GM19438 (cell line): ENCODE results near the gene MAP3K3.
"Not testable (repeated sequence)": the region's sequence is repeated elsewhere in the genome, so short reads cannot be mapped to it uniquely, and the experiment has no call there.

ENCODE experiments used
- ATAC-seq: cut with Tn5 transposase; IDR thresholded peaks from one replicate; pipeline ENCODE4 v1.9.1; 2021; ENCODE audit warnings: low read depth; ENCODE audit not compliant: unreplicated experiment

Gene MAP3K3

DNA sequence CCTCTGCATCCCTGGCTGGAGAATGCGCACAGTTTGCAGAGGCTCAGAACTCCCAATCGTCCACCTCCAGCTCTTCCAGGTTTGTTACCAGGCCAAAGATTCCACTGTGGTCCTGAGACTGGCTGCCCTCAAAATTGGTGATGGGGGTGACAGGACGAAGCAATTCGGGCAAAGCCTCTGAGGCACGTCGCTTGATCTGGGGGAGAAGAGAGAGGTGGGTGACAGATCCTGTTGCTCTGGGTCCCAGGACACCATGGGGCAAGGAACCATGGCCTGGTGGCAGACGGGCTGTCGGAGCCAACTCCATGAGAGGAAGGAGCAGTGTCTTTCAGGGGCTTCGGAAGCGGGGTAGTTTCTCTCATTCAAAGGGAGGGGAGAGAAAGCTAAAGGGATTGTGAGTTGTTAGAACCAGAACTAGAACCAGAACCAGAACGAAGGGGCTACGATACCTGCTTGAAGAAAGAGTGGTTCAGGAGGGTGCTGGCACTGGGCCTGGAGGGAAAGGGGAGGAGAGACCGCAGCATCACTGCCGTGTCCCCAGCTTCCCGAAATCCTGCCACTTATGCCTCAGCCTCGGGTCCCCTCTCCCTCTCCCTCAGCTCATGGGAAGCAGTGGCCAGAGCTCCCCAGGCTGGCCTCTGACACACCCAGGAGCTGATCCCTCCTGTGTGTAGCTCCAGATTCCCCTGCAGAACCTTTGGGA lies 81.5 kb downstream of the MAP3K3 start:
- ATAC-seq = no peak

DNA sequence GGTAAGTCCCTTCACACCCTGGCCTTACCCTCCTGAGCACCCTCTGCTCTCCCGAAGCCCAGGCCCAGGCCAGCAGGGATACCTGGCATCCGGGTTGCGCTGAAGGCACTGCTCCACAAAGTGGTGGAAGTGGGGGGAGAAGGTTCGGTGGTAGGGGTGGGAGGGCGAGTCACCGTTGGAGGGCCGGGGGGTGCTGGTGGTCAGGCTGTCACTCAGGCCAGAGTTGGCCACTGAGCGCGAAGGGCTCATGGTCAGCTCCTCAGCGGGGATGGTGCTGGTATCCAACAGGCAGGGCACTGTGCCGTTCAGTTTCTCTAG lies 82.0 kb downstream of the MAP3K3 start:
- ATAC-seq = no peak

DNA sequence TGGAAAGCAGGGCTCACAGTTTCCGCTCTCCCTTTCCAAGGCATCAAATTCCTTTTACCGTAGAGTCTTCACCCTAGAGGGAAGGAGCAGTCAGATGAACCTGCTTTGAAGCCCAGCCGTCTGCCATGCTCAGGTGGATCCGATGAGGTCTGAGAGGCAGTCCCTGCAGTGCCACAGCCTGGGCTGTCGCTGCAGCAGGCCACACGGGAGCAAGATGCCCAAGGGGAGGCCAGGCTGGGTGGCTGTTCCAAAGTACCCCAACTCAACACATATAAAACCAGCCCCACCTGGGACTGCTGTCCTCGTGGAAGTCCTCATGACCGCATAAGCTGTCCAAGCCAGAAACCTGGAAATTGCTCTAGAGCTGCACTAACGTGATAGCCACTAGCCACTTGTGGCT lies 82.6 kb downstream of the MAP3K3 start:
- ATAC-seq = no peak

DNA sequence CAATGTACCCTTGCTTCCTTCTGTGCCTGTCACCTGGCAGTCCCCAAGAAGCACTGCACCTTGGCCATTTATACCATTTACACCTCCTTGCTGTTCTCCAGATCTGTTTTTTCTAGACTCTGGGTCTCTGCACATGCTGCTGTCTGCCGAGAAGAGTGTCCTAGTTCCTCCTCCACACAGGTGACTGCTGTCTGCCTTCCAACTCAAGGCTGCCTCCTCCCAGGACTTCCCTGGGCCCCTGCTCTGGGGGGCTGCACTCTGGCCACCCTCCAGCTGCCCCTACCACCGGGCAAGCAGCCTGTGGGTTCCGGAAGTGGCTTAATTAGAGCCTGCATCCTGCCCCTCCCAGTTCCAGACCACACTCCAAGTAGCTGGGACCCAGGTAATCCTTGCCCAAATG lies 83.4 kb downstream of the MAP3K3 start:
- ATAC-seq = no peak

DNA sequence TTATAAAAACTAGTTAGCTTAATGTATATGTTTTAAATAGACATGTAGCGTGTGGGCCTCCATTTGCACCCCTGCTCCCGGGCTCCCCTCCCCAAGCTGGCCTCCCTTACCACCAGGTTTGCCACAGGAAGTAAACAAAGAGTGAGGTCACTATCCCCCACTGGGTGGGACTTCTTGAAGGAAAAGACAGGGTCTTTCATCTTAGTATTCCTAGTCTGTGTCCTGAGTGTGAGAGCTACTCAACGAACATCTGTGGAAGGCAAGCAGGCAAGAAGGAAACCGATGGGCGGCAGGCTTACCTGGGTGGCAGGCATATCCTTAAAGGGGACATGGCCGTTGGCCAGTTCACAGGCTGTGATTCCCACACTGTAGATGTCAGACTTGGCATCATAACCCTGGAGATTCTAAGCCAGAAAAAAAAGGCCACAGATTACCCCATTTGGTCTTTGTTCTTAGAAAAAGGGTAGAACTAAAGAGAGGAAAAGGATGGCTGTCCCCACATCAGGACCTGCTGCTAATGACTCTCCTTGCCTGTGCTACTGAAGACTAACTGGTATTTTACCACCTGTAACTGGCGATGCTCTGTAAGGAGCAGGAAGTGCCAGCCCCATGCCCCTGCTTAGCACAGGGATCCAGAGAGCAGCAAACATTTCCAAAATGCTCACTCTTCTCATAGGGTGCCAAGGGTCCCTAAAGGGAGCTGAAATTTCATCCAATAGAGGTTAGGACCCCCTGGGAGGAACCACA lies 84.3 kb downstream of the MAP3K3 start:
- no peak for ATAC-seq

DNA sequence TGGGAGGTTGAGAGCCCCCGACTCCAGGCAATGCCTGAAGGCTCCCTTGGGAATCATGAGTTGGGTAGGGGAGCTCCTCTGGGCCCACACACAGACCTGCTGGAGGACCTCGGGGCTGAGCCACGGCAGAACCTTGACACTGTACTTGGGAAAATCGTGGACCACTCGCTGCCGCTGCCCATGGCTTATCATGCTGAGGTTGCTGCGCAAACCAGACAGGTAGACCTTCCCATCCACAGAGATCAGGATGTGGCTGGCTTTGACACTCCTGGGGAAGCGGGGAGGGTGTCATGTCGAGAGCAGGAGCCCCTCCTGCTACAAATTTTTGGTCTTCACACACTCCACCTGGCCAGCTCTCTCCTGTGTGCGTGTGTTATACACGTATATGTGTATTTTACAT lies 84.9 kb downstream of the MAP3K3 start:
- no peak for ATAC-seq

DNA sequence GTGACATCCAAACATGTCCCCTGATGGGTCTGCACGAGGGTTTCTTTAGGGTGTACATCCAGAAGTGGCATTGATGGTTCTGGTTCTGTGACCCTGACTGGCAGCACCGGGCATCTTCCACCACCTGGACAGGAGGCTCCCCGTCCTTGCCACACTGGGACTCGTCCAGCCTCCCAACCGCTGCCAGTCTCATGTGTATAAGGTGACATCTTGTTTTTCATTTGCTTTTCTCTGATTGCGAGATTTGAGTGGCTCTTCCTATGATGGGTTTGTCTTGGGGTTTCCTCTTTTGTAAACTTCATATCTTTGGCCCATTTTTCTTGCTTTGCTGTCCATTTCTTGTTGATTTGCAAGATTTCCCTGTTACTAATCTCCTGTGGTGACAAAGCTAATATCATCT lies 86.9 kb downstream of the MAP3K3 start:
- no peak for ATAC-seq

DNA sequence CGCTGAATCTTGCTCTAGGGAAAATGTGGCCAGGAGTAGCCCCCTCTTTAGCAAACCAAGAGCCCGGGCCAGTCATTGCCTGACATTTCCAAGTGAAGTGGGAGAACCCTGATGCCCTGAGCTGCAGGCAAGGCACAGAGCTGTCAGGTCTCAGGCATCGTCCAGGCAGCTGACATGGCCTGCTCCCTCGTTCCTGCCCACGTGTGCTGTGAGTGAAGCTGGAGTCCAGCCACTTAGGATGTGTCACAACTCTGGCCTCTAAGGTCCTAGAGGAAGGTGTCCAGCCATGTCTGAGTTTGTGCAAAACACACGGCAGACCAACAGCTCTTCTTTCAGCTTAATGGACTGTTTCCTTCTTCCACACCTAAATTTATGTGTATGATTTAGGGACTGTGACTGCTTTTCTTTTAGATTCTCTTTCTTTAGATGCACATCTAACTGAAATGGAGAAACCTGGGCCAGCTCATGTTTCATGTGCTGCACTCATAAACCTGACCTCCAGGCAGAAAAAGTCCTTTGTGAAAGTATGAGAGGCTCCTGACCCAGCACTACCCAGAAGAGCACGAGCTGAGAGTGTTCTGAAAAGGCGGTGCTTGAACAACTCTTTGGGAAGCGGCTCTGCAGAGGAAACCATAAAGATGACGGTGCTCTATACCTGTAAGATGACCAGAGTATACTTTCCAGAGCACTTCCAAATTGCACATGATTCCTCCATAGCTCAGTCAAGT lies 92.5 kb downstream of the MAP3K3 start:
- ATAC-seq = no peak

DNA sequence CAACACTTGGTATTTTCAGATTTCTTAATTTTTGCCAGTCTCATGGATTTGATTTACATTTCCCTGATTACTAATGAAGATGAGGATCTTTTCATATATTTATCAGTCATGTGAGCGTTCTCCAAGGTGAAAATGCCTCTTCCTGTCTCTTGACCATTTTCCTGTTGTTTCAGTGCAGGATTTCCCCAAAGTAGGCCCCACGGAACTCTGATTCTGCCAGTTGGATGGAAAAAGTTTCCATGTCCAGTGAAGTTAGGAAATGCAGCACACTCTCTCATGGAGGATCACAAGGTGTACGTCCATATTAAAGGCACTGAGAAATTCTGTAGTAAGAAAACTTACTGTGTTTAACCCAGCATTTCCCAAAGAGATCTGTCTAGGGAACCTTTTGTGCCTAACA lies 94.2 kb downstream of the MAP3K3 start:
- no peak for ATAC-seq

DNA sequence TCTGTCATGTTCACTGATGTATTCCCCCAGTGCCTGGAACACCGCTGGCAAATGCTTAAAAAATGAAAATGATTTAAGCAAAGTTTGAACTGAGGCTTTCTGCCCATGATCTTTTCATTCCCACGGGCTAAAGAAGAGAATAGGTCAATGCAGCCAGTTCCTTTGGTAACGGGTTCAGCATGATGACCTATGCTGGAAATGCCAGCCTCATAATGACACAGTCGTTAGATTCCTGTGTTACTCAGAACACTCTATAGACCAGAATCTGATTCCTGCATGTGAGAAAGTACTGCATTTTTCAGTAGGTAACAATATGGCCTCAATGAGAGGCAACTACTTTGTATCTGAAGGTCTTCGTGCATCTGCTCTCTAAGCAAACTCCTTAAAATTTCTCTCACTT lies 96.8 kb downstream of the MAP3K3 start:
- ATAC-seq = no peak

DNA sequence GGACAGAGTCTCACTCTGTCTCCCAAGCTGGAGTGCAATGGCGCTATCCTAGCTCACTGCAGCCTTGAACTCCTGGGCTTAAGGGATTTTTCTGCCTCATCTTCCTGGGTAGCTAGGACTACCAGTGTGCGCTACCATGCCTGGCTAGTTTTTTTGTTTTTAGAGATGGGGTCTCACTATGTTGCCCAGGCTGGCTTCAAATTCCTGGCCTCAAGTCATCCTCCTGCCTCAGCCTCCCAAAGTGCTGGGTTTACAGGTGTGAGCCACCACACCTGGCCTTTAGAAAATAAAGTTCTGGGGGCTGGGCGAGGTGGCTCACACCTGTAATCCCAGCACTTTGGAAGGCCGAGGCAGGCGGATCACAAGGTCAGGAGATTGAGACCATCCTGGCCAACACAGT lies 98.0 kb downstream of the MAP3K3 start:
- ATAC-seq = not testable (repeated sequence)

DNA sequence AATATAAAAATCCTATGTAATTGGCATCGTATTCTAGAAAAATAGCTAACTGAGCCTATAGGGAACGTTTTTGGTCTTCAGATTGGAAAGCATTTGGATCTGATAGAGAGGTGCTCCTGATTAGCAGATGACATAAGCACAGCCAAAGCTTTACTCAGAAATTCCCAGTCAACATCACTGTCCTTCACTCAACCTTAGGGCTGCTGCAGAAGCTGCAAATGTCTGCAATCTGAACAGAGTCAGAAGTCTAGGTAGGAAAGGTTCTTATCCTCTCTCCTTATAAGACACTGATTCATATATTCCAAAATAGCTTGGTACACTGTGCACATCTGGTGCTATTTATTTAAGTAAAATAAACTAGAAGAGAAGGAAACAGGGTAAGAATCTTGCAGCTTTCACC lies 100.2 kb downstream of the MAP3K3 start:
- ATAC-seq = no peak

DNA sequence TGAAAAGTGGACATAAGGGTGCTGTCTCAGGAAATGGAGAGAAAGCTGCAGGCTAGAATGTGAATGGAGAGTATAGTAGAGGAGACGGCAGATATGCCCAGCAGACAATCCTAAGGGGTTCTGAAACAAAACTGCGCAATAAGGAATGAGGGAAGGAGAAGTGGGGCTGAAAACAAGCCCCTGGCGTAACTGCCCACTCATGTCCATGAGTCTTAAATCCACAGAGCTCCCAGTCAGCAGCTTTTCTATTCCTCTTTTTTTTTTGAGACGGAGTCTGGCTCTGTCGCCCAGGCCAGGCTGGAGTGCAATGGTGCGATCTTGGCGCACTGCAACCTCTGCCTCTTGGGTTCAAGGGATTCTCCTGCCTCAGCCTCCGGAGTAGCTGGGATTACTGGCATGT lies 113.5 kb downstream of the MAP3K3 start:
- no peak for ATAC-seq

DNA sequence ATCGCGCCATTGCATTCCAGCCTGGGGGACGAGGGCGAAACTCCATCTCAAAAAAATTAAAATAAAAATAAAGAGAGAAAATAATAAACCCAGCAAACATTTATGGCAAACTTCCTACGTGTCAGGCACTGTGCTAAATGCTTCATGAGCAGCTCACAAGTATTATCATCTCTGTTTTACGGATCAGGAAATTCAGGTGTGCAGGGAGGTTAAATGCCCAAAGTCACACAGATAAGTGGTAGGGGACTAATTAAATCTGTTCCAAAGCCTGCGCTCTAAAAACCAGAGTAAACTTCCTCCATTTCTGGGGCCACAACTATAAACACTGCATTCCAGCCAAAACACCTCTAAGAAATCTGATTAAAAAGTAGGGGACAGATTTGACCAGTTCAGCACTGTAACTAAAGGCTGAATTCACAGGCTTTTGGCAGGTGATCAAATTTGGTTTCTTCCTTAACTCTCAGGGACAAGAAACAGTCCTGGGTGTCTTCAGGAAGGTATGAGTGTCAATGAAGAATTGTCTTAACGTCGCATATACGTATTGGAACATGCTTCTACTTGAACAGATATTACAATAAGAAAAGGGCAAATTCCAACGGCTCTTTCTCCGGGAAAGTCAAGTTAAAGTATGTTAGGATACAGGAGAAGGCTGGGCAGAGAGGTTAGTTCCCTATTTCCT lies 118.4 kb downstream of the MAP3K3 start:
- no peak for ATAC-seq

DNA sequence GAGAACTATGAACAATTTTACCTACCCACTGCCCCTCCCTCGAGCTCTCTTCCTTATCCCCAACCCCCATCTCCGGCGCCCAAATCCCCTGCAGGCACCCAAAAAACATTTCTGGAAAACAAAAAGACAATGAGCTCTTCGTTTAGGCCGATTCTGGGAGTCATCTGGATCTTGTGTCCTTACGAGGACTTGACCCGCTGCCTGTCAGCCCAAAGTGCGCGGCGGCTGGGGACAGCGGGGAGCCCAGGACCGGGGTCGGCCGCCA lies 118.9 kb downstream of the MAP3K3 start:
- ATAC-seq = no peak

DNA sequence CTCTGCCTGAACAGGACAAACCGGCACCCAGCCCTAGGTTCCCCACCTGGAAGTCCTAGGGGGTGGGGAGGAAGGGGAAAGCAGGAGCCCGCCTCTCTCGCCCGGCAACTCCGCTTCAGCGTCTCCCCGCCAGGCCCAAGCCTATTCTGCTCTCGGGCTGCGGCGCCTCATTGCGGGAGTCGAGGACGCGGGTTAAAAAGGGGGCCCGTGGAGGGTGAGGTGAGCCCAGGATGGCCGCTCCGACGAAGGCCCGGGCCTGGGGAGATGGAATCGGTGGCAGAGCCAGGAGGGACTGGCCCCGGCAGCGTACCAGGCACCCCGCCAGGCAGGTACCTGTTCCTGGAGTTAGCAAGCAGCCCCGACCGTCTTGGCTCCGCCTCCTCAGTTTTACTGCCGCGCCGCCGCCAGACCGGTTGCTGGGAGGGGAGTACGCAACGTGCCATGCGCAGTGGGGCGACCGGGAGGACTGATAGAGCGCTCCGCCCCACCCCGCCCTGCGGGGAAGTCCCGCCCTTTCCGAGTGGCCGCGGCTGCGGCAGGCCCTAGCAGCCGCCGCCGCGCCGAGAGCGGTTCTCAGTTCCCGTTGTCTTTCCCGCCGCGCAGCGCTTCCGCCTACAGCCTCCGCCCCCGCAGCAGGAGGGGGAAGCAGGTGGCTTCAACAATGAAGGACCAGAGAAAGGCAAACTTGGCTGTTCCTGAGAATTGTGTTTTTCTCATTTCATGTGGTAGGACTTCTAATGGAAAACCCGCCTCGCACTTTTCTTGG lies 119.4 kb downstream of the MAP3K3 start, which contains the start of gene STRADA:
STRADA (minus strand) TSS at position 392 of the 766 bp plus-strand sequence. CDS start 13,430 bp downstream, outside the sequence.
- ATAC-seq = peak; percentile 86
